Left forelimb (tissue), 1 donor: ENCODE results near the gene PACSIN2.
"Not testable (repeated sequence)": the region's sequence is repeated elsewhere in the genome, so short reads cannot be mapped to it uniquely, and the experiment has no call there.

ENCODE experiments used
- DNase-seq: peaks from one replicate; pipeline ENCODE4 v3.0.0-alpha.2; 2018; ENCODE audit warnings: low spot score

The PACSIN2 gene

GRCh38 chr22:42967005-42967404 lies 47.9 kb downstream of the PACSIN2 start:
- DNase-seq = no peak

GRCh38 chr22:42966497-42966896 lies 48.5 kb downstream of the PACSIN2 start:
- no peak for DNase-seq

GRCh38 chr22:42964994-42965699 lies 49.8 kb downstream of the PACSIN2 start:
- no peak for DNase-seq

GRCh38 chr22:42963231-42963595 lies 51.7 kb downstream of the PACSIN2 start:
- DNase-seq = no peak

GRCh38 chr22:42962295-42963230 lies 52.4 kb downstream of the PACSIN2 start:
- no peak for DNase-seq

- DNase-seq = no peak
Measured at GRCh38 chr22:42961810-42962209, 53.1 kb downstream of the PACSIN2 start.

- DNase-seq = not testable (repeated sequence)
Measured at GRCh38 chr22:42961400-42961690, 53.6 kb downstream of the PACSIN2 start.

GRCh38 chr22:42960531-42961399 lies 54.2 kb downstream of the PACSIN2 start:
- DNase-seq = no peak

- DNase-seq = no peak
Measured at GRCh38 chr22:42959576-42960509, 55.1 kb downstream of the PACSIN2 start.

GRCh38 chr22:42958937-42959336 lies 56.0 kb downstream of the PACSIN2 start:
- no peak for DNase-seq

GRCh38 chr22:42957958-42958357 lies 57.0 kb downstream of the PACSIN2 start:
- DNase-seq = no peak

GRCh38 chr22:42957544-42957943 lies 57.4 kb downstream of the PACSIN2 start:
- no peak for DNase-seq

- no peak for DNase-seq
Measured at GRCh38 chr22:42955848-42956247, 59.1 kb downstream of the PACSIN2 start.

- DNase-seq = no peak
Measured at GRCh38 chr22:42955087-42955635, 59.8 kb downstream of the PACSIN2 start.

- DNase-seq = not testable (repeated sequence)
Measured at GRCh38 chr22:42953751-42954150, 61.2 kb downstream of the PACSIN2 start.

GRCh38 chr22:42951093-42951710 lies 63.7 kb downstream of the PACSIN2 start:
- DNase-seq = no peak

- DNase-seq = no peak
Measured at GRCh38 chr22:42950281-42950680, 64.7 kb downstream of the PACSIN2 start.

GRCh38 chr22:42949159-42949558 lies 65.8 kb downstream of the PACSIN2 start:
- DNase-seq = no peak

- DNase-seq = no peak
Measured at GRCh38 chr22:42948294-42948693, 66.7 kb downstream of the PACSIN2 start.

- DNase-seq = no peak
Measured at GRCh38 chr22:42947211-42947990, 67.5 kb downstream of the PACSIN2 start.
